H1 (cell line): Measurements from ENCODE around the gene SF3A2. TPM values are rescaled to one million over a fixed set of nuclear protein-coding genes. Genes with fewer than 3 reads are reported as not detected.

Source experiments
- CTCF ChIA-PET: fragments of 300-600 bp; sonication (Branson Sonifier 250); formaldehyde crosslinking; loops from one replicate; lab custom pipeline; 2021; ENCODE audit not compliant: partially characterized antibody; lab: Charles Lee
- POLR2A ChIA-PET: fragments of 300-600 bp; sonication (Branson Sonifier 250); formaldehyde crosslinking; loops from one replicate; lab custom pipeline; 2021; ENCODE audit warnings: inconsistent platforms; ENCODE audit not compliant: partially characterized antibody; lab: Charles Lee
- DNase-seq, 2 experiments: peaks; one replicate each; pipeline versions ENCODE4 v3.0.0 to v3.0.0-alpha.2; 2010 to 2022; ENCODE audit warnings: low spot score in 2 of 2, low read depth in 1 of 2, mixed read lengths in 1 of 2
- FAIRE-seq: peaks from 2 replicates; lab custom pipeline; 2011; peaks lifted over from hg19 to GRCh38; lab: Jason Lieb, UNC
- H2AFZ ChIP-seq: 2 replicates; pipeline ENCODE4 v1.8.1; 2012; ENCODE audit warnings: low read length, inconsistent platforms
- H2AK5ac ChIP-seq: 2 replicates; pipeline ENCODE4 v1.6.1; 2013; ENCODE audit warnings: low read depth, low read length
- H2BK120ac ChIP-seq: replicated peaks from 2 replicates; pipeline ENCODE3; 2013; ENCODE audit warnings: low read depth, low read length, inconsistent platforms
- H2BK12ac ChIP-seq: 2 replicates; pipeline ENCODE4 v1.6.1; 2013; ENCODE audit warnings: low read depth, low read length
- H2BK15ac ChIP-seq: 2 replicates; pipeline ENCODE4 v1.6.1; 2013; ENCODE audit warnings: low read length
- H2BK20ac ChIP-seq: 2 replicates; pipeline ENCODE4 v1.6.1; 2013; ENCODE audit warnings: low read length
- H2BK5ac ChIP-seq: 2 replicates; pipeline ENCODE4 v1.6.1; 2013; ENCODE audit warnings: low read depth, low read length
- H3K14ac ChIP-seq: 2 replicates; pipeline ENCODE4 v1.6.1; 2013; ENCODE audit warnings: inconsistent platforms; ENCODE audit not compliant: insufficient read length
- H3K18ac ChIP-seq: 2 replicates; pipeline ENCODE4 v1.6.1; 2013; ENCODE audit warnings: low read length; ENCODE audit errors: extremely low read depth
- H3K23ac ChIP-seq: 2 replicates; pipeline ENCODE4 v1.6.1; 2013; ENCODE audit warnings: inconsistent platforms; ENCODE audit not compliant: insufficient read length
- H3K23me2 ChIP-seq: 2 replicates; pipeline ENCODE4 v1.6.1; 2013; ENCODE audit warnings: low read depth, low read length
- H3K27ac ChIP-seq: 2 replicates; pipeline ENCODE4 v1.6.1; 2011; ENCODE audit warnings: low read depth, low read length, inconsistent platforms
- H3K27me3 ChIP-seq, 4 experiments: replicated peaks in 1 of 4; 1 replicate in 1 of 4; 2 replicates in 3 of 4; pipeline versions ENCODE4 v1.6.1 to v1.8.1; 2011 to 2013; ENCODE audit warnings: low read length in 3 of 4, mild to moderate bottlenecking in 3 of 4, inconsistent platforms in 2 of 4, mixed read lengths in 2 of 4, moderate library complexity in 1 of 4; ENCODE audit not compliant: control insufficient read depth in 3 of 4, insufficient read depth in 3 of 4; ENCODE audit errors: extremely low read depth in 1 of 4
- H3K36me3 ChIP-seq, 4 experiments: 2 replicates each; pipeline versions ENCODE4 v1.6.1 to v1.8.1; 2011 to 2013; ENCODE audit warnings: mild to moderate bottlenecking in 4 of 4, low read length in 3 of 4, moderate library complexity in 2 of 4, control low read depth in 1 of 4, inconsistent platforms in 1 of 4; ENCODE audit not compliant: insufficient read depth in 4 of 4, control insufficient read depth in 2 of 4
- H3K4ac ChIP-seq: replicated peaks from 2 replicates; pipeline ENCODE3; 2013; ENCODE audit warnings: low read length, low read depth, mixed read lengths, inconsistent platforms; ENCODE audit not compliant: insufficient read length
- H3K4me1 ChIP-seq, 4 experiments: replicated peaks in 1 of 4; 1 replicate in 1 of 4; 2 replicates in 3 of 4; pipeline versions ENCODE4 v1.6.1 to v1.8.1; 2011 to 2013; ENCODE audit warnings: low read length in 3 of 4, inconsistent platforms in 2 of 4, mixed read lengths in 1 of 4; ENCODE audit not compliant: insufficient read depth in 4 of 4, control insufficient read depth in 3 of 4
- H3K4me2 ChIP-seq, 2 experiments: 2 replicates each; pipeline versions ENCODE4 v1.6.1 to v1.8.1; 2011 to 2013; ENCODE audit warnings: low read depth in 2 of 2, low read length in 2 of 2, control low read depth in 1 of 2, inconsistent platforms in 1 of 2, mild to moderate bottlenecking in 1 of 2; ENCODE audit not compliant: insufficient read depth in 1 of 2
- H3K4me3 ChIP-seq, 4 experiments: fragments of 200-600, 300-600 bp in 1 of 4; sonication (generic), shearing (Covaris generic), sonication (Bioruptor Twin) in 1 of 4; 2 replicates each; pipeline versions ENCODE4 v1.5.1 to v1.8.1; 2011 to 2016; ENCODE audit warnings: low read length in 4 of 4, low read depth in 3 of 4, control low read depth in 2 of 4, inconsistent platforms in 2 of 4, mild to moderate bottlenecking in 2 of 4, mixed read lengths in 1 of 4, moderate library complexity in 1 of 4; ENCODE audit not compliant: insufficient read depth in 2 of 4; ENCODE audit errors: extremely low read depth in 1 of 4
- H3K56ac ChIP-seq: replicated peaks from 2 replicates; pipeline ENCODE3; 2013; ENCODE audit warnings: low read depth, mild to moderate bottlenecking, mixed read lengths, low read length, inconsistent platforms; ENCODE audit not compliant: insufficient read length
- H3K79me1 ChIP-seq: 2 replicates; pipeline ENCODE4 v1.6.1; 2013; ENCODE audit warnings: low read depth, low read length, control low read depth
- H3K79me2 ChIP-seq, 2 experiments: 2 replicates each; pipeline versions ENCODE4 v1.6.1 to v1.8.1; 2012 to 2013; ENCODE audit warnings: low read length in 2 of 2, mild to moderate bottlenecking in 2 of 2, inconsistent platforms in 1 of 2; ENCODE audit not compliant: insufficient read depth in 2 of 2, control insufficient read depth in 1 of 2
- H3K9ac ChIP-seq, 4 experiments: replicated peaks in 1 of 4; 1 replicate in 1 of 4; 2 replicates in 3 of 4; pipeline versions ENCODE4 v1.6.1 to v1.8.1; 2011 to 2013; ENCODE audit warnings: low read depth in 3 of 4, low read length in 3 of 4, control low read depth in 2 of 4, mild to moderate bottlenecking in 2 of 4, moderate library complexity in 2 of 4, inconsistent platforms in 1 of 4; ENCODE audit errors: extremely low read depth in 1 of 4
- H3K9me3 ChIP-seq, 2 experiments: 2 replicates each; pipeline versions ENCODE4 v1.6.1 to v1.8.1; 2012 to 2013; ENCODE audit warnings: mild to moderate bottlenecking in 2 of 2, moderate library complexity in 2 of 2, control low read depth in 1 of 2, inconsistent platforms in 1 of 2, low read depth in 1 of 2, low read length in 1 of 2, mixed read lengths in 1 of 2; ENCODE audit not compliant: insufficient read depth in 2 of 2
- H4K20me1 ChIP-seq, 2 experiments: replicated peaks in 1 of 2; 2 replicates each; pipeline versions ENCODE3 to v1.8.1; 2011 to 2013; ENCODE audit warnings: inconsistent platforms in 2 of 2, low read length in 2 of 2, mild to moderate bottlenecking in 1 of 2; ENCODE audit not compliant: insufficient read depth in 2 of 2, control insufficient read depth in 1 of 2
- H4K5ac ChIP-seq: 2 replicates; pipeline ENCODE4 v1.6.1; 2013; ENCODE audit warnings: low read length, low read depth, mixed read lengths, inconsistent platforms; ENCODE audit not compliant: insufficient read length
- H4K8ac ChIP-seq: 2 replicates; pipeline ENCODE4 v1.8.0; 2013; ENCODE audit warnings: mild to moderate bottlenecking, moderate library complexity, low read length, inconsistent platforms; ENCODE audit not compliant: insufficient read depth; ENCODE audit errors: extremely low read depth
- H4K91ac ChIP-seq: replicated peaks from 2 replicates; pipeline ENCODE3; 2013; ENCODE audit warnings: low read length, mixed read lengths, inconsistent platforms; ENCODE audit not compliant: insufficient read length
- BACH1 ChIP-seq: IDR thresholded peaks from 2 replicates; pipeline ENCODE4 v1.6.1; 2012; ENCODE audit warnings: low read length, improper control_type of control experiment
- BRCA1 ChIP-seq: IDR thresholded peaks from 2 replicates; pipeline ENCODE4 v1.6.1; 2012; ENCODE audit warnings: low read depth, low read length, improper control_type of control experiment
- RAD21 ChIP-seq, 2 experiments: IDR thresholded peaks in 1 of 2; conservative IDR thresholded peaks in 1 of 2; 2 replicates each; pipeline ENCODE4 v1.6.1; 2011; ENCODE audit warnings: low read depth in 2 of 2, low read length in 2 of 2, improper control_type of control experiment in 1 of 2, inconsistent platforms in 1 of 2, mild to moderate bottlenecking in 1 of 2, moderate library complexity in 1 of 2
- RBBP5 ChIP-seq: IDR thresholded peaks from 2 replicates; pipeline ENCODE4 v1.7.1; 2012; ENCODE audit warnings: low read depth, mild to moderate bottlenecking, inconsistent platforms, low read length, moderate library complexity, borderline replicate concordance
- SIX5 ChIP-seq: IDR thresholded peaks from 2 replicates; pipeline ENCODE4 v1.6.1; 2011; ENCODE audit warnings: mild to moderate bottlenecking, low read depth, low read length
- SP4 ChIP-seq: IDR thresholded peaks from 2 replicates; pipeline ENCODE4 v1.6.1; 2012; ENCODE audit warnings: low read length, inconsistent platforms
- SUZ12 ChIP-seq: fragments of 200-600 bp; sonication (generic); IDR thresholded peaks from 2 replicates; pipeline ENCODE4 v1.6.1; 2012; ENCODE audit warnings: mild to moderate bottlenecking, inconsistent platforms, low read length, moderate library complexity, mixed read lengths
- YY1 ChIP-seq: IDR thresholded peaks from 2 replicates; pipeline ENCODE4 v1.6.1; 2011; ENCODE audit warnings: low read depth, mild to moderate bottlenecking, low read length
- WGBS, 2 experiments: shearing (Covaris generic) in 1 of 2; methylation state at CpG; one replicate each; pipeline versions ENCODE4 v1.1.6 to v1.1.7; 2013 to 2015; ENCODE audit warnings: low lambda C conversion rate in 2 of 2, mixed read lengths in 2 of 2, inconsistent platforms in 1 of 2, low coverage in 1 of 2, missing lambda C conversion rate in 1 of 2; ENCODE audit not compliant: insufficient replicate concordance in 2 of 2, insufficient coverage in 1 of 2, insufficient read length in 1 of 2; ENCODE audit errors: extremely low coverage in 1 of 2, missing lambda C conversion rate in 1 of 2; 5-methylcytosine and 5-hydroxymethylcytosine counted together
- polyA plus RNA-seq, 7 experiments: library from polyadenylated mRNA; depleted of rRNA in 3 of 7; stranded (reverse) in 5 of 7; unstranded in 2 of 7; fragments of >200 nt in 5 of 7; fragments of 200-250 nt in 2 of 7; gene quantifications; 1 replicate in 5 of 7; 2 replicates in 1 of 7; 4 replicates in 1 of 7; pipeline versions ENCODE4 v1.2.1 to v1.2.3, GENCODE V29; 2011 to 2013; ENCODE audit warnings: missing spikeins in 2 of 7, mixed read lengths in 2 of 7
- total RNA-seq: library from RNA; stranded (reverse); fragmentation: NEBNext Ultra II Directional; extraction: Animal tissue kit (Norgen Biotek cat#: 25700); gene quantifications from 2 replicates; pipeline ENCODE4 v1.2.1, GENCODE V29; 2021

Gene SF3A2
- total and polyA plus RNA-seq, 2 of the 8 experiments (the other 6 are each of a cell fraction or from before 2014, with no cell fraction given): 15.3 to 146 TPM

DNA sequence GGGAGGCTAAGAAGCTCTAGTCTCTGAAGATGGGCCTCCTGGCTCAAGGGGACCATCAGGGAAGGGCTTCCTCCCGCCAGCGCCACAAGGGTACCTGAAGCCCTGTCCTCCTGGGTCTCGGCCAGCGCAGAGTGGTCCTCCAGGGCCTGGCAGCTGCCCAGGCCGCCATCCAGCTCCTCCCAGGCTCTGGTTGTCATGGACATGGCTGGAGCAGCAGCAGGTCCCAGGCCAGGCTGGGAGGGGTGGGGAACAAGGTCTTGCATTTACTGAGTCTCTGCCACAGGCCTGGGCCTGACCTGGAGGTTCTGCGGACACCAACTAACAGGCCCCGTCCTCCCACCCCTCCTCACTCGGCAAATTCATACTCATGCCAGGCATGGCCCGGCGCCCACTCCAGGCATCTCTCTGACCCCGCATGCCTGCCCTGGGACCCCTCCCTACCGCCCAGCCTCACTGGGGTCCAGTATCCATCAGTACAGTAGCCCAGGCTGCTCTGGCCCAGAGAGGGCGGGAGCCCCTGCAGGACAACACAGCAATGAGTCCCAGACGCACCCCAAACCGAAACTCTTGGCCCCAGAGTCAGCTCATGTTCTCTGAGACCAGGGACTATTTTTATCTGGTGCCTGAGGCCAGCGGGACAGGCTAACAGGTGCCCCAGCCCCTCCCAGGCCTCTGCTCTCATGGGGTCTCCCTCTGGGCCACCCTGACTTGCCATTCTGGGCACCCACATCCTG is 18.7 kb downstream of the SF3A2 start:
- Histone ChIP-seq H4K5ac (no peak overlapping the region), H2BK5ac (no peak overlapping the region), H3K14ac (no peak overlapping the region), H3K9ac (no peak overlapping the region), H3K27me3 (peaks cover 0 to 23% (median 12%) of the 10 kb centered on the region in 4 experiments; a peak in 6 of 7 replicates), H3K18ac (no peak overlapping the region), H3K56ac (no peak overlapping the region), H4K91ac (no peak overlapping the region), H3K23me2 (peaks cover 12% of the 10 kb centered on the region; the same call in 1 of the 2 replicates), H3K36me3 (no peaks in the 10 kb centered on the region; a peak in 1 of 8 replicates), H3K79me2 (no peaks in the 10 kb centered on the region), H3K23ac (no peak overlapping the region), H3K4me1 (peaks cover 0 to 4% (median 2%) of the 10 kb centered on the region in 4 experiments; a peak in 5 of 7 replicates), H3K79me1 (no peaks in the 10 kb centered on the region), H2AFZ (no peak overlapping the region), H3K4me3 (no peak overlapping the region), H3K4me2 (no peak overlapping the region), H3K4ac (no peak overlapping the region), H2BK120ac (no peak overlapping the region), H2BK15ac (no peak overlapping the region), H4K20me1 (no peaks in the 10 kb centered on the region), H2AK5ac (no peak overlapping the region), H4K8ac (no peak overlapping the region), H2BK12ac (0 out of 2 replicates have a peak overlapping the region, but pooled peaks have one; percentile 9), H2BK20ac (no peak overlapping the region), H3K9me3 (no peaks in the 10 kb centered on the region; a peak in 1 of 4 replicates), H3K27ac (no peak overlapping the region)
- POLR2A ChIA-PET: interaction anchor here (2.0 to 18.7 kb wide), 5 partner anchors 14 to 47 kb away, joined by 4 to 330 read pairs (median 61); partner anchors contain the start of genes PLEKHJ1 and SF3A2
- TF ChIP-seq SP4 (no peak), SIX5 (no peak), BRCA1 (no peak), SUZ12 (no peak), RAD21 (IDR thresholded peaks at IDR 0.05 in 1 of 2, conservative IDR thresholded peaks at IDR 0.05 in 1 of 2; ENCODE audit: low read depth in 2 of 2, low read length in 2 of 2) (no peak), BACH1 (no peak), RBBP5 (no peak), YY1 (no peak)
- CTCF ChIA-PET: interaction anchor here (0.6 to 5.9 kb wide), 11 partner anchors 7 to 60 kb away, joined by 3 to 42 read pairs (median 5); no protein-coding TSS in a partner anchor
- FAIRE-seq (no peak), DNase-seq (no peak)
- whole genome bisulfite sequencing, 2 experiments: 88% methylated on average over 10 of the region's 16 CpGs; no CpG with 5 or more reads in 1 of the 2 experiments
